ENCODE data around the gene ARMH3. TPM values are rescaled to one million over a fixed set of nuclear protein-coding genes. Genes with fewer than 3 reads are reported as not detected.

Gene ARMH3
- total and polyA plus RNA-seq, 3 experiments from 2014 or later, result 23.1 to 25.7 (median 25.1) TPM

DNA sequence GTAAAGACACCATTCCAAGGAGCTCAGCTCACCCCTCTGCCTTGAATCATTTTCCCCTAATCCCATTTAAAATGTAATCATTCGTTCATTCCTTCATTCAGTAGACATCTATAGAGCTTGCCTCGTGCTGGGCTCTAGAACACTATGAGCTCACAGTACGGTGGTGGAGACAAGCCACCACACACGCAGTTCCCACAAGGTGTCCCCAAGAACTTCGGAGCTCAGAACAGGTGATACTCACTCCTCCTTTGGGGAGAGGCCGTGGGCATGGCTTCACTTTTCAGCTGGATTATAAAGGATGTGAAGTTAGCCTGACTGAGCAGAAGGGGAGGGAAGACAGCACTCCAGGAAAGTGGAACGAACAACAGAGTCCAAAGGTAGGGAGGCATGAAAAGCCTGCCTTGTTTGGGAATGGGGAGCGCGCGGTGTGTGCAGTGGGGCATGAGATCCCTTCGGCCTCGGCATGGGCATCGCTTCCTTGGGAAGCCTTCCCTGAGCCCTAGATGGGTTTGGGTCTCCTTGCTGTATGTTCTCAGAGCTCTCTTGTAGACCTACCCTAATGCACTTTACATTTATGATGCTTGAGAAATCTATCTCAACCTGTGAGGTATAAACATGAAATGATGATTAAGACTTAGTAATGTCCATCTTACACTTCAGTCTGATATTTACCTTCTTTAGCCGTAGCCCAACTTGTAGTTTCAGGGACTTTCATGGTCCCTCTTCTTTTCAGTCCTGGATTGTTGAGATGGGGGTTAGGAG, 236.9 kb downstream of the ARMH3 start:
- H3K4me1 ChIP-seq (ENCODE audit: insufficient read depth, low read length), result peaks cover 22% of the 10 kb centered on the region
- Mint-ChIP-seq H3K27ac (peak overlapping the region; percentile 90 to 99 (median 97)), H3K36me3 (peaks cover 0 to 35% (median 8%) of the 10 kb centered on the region in 3 donors), H3K4me3 (peak overlapping the region; percentile 92 to 100 (median 97)), H3K9me3 (no peaks in the 10 kb centered on the region), H3K4me1 (peaks cover 34 to 41% (median 37%) of the 10 kb centered on the region in 3 donors), H3K27me3 (peaks cover 0 to 4% of the 10 kb centered on the region in 2 donors)
- peak overlapping the region; percentile 61 for H3K4me3 ChIP-seq (ENCODE audit: low read length)
- peak in 1 of 5 donors; percentile 16 for DNase-seq
- ChIA-PET POLR2A (interaction anchor here (1.0 to 3.0 kb wide), 7 partner anchors 10 to 333 kb away, joined by 3 to 39 read pairs (median 4); partner anchors contain the start of genes ARMH3, NOLC1, NPM3 and PPRC1), CTCF (interaction anchor here (1.0 to 10.0 kb wide), 12 partner anchors 10 to 254 kb away, joined by 3 to 77 read pairs (median 5); no protein-coding TSS in a partner anchor)
- H3K27ac ChIP-seq (ENCODE audit: low read depth, low read length), result peak overlapping the region; percentile 62
- H3K9me3 ChIP-seq (ENCODE audit: low read length), result no peaks in the 10 kb centered on the region
- H3K27me3 ChIP-seq (ENCODE audit: insufficient read depth, low read length, poor library complexity, severe bottlenecking), result no peaks in the 10 kb centered on the region
- no peaks in the 10 kb centered on the region for H3K36me3 ChIP-seq (ENCODE audit: insufficient read depth, low read length)

DNA sequence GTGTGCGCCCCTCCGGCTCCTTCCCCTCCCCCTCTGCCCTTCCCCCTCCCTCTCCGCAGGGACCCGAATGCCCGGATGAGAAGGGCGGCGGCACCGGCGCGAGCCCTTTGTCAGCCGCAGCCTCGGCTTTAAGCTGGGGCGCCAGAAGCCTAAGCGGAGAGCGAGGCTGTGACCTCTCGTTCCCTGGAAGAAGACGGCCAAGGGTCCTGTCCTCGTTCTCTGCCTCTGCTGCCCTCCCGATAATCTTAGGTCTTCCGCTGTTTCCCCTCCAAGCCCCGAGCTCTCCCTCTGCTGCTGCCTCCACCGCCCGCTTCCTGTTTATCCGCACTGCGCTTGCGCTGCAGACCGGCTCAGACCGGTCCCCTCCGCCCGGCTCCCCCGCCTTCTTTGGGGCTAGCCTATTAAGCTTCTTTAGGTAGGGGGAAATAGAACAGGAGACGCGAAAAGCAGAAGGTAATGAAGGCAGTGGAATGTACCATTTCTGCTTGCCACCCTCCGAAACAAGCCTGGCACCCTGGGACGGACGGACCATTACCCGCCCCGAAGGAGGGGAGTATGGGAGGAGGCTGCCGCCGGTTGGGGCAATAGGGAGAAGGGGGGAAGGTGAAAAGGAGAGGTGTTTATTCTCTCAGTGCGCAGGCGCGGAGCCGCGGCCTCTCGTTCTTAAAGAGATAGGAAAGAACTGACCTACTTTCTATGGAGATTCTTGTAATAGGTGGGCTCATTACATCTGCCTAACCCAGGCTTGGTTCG, 237.7 kb downstream of the ARMH3 start, which contains the start of gene OGA:
Gene OGA (minus strand): TSS at position 326 of the 753 bp plus-strand sequence. CDS start 422 bp downstream, outside the sequence.
- Mint-ChIP-seq H3K4me1 (peaks cover 42 to 49% (median 45%) of the 10 kb centered on the region in 3 donors), H3K9me3 (no peaks in the 10 kb centered on the region), H3K27me3 (peaks cover 0 to 4% of the 10 kb centered on the region in 2 donors), H3K27ac (peak within 1 kb of the TSS; percentile 90 to 99 (median 97)), H3K36me3 (peaks cover 0 to 42% (median 10%) of the 10 kb centered on the region in 3 donors), H3K4me3 (peak within 1 kb of the TSS; percentile 92 to 100 (median 97))
- Histone ChIP-seq H3K27me3 (ENCODE audit: insufficient read depth, low read length, poor library complexity, severe bottlenecking) (no peaks in the 10 kb centered on the region), H3K36me3 (ENCODE audit: insufficient read depth, low read length) (peaks cover 2% of the 10 kb centered on the region), H3K4me1 (ENCODE audit: insufficient read depth, low read length) (peaks cover 30% of the 10 kb centered on the region), H3K9me3 (ENCODE audit: low read length) (no peaks in the 10 kb centered on the region), H3K27ac (ENCODE audit: low read depth, low read length) (peak within 1 kb of the TSS; percentile 79), H3K4me3 (ENCODE audit: low read length) (peak within 1 kb of the TSS; percentile 79)
- CTCF ChIA-PET, result interaction anchor here (0.9 to 10.0 kb wide), 13 partner anchors 10 to 254 kb away, joined by 3 to 77 read pairs (median 4); no protein-coding TSS in a partner anchor
- peak; percentile 96 to 100 (median 99) for DNase-seq
- POLR2A ChIA-PET, result interaction anchor here (0.9 to 3.0 kb wide), 10 partner anchors 11 to 334 kb away, joined by 3 to 39 read pairs (median 4); partner anchors contain the start of genes ARMH3, NOLC1, NPM3 and PPRC1

DNA sequence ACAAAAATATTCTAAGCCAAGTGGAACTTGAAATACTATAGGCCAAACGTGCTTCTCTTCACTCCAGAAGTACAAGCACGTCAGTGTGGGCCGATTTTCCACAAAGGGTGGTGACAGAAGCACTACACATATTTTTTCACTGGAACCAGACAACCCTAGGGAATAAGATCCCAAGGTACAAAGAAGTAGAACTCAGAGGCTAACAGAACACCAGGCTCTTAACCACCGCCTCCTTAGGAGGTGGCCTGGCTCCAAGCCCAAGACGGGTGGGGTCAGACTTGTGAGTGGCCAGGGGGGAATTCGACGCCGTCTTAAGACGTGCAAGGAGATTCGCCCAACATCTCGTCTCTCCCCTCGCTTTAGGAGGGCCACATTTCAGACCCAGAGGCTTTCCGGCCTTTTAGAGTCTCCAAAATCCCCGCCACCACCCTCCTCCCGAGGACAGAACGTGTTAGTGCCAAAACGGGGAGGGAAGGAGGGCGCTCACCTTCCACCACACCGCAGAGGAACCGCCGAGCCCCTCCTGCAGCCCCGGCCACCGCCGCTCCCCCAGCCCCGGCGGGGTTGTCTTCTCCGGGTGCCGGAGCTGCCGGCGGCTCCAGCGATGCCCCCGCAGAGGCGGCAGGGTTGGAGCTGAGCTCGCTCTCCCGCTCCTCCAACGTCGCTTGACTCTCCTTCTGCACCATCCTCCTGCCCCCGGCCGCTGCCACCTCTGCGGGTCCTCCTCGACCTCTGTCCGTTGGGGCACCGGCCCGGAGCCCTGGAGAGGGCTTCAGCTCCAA, 238.4 kb downstream of the ARMH3 start:
- H3K4me1 ChIP-seq (ENCODE audit: insufficient read depth, low read length), result peaks cover 38% of the 10 kb centered on the region
- H3K27ac ChIP-seq (ENCODE audit: low read depth, low read length), result peak overlapping the region; percentile 79
- peak in 3 of 5 donors; percentile 23 to 56 (median 25) for DNase-seq
- Mint-ChIP-seq H3K36me3 (peaks cover 0 to 49% (median 12%) of the 10 kb centered on the region in 3 donors), H3K4me3 (peak overlapping the region; percentile 92 to 100 (median 97)), H3K4me1 (peaks cover 50 to 57% (median 53%) of the 10 kb centered on the region in 3 donors), H3K9me3 (no peaks in the 10 kb centered on the region), H3K27ac (peak overlapping the region; percentile 90 to 99 (median 96)), H3K27me3 (peaks cover 0 to 4% of the 10 kb centered on the region in 2 donors)
- H3K27me3 ChIP-seq (ENCODE audit: insufficient read depth, low read length, poor library complexity, severe bottlenecking), result no peaks in the 10 kb centered on the region
- H3K4me3 ChIP-seq (ENCODE audit: low read length), result peak overlapping the region; percentile 79
- peaks cover 10% of the 10 kb centered on the region for H3K36me3 ChIP-seq (ENCODE audit: insufficient read depth, low read length)
- POLR2A ChIA-PET, result interaction anchor here (0.9 to 3.0 kb wide), 10 partner anchors 11 to 335 kb away, joined by 3 to 39 read pairs (median 4); partner anchors contain the start of genes ARMH3, NOLC1, NPM3 and PPRC1
- no peaks in the 10 kb centered on the region for H3K9me3 ChIP-seq (ENCODE audit: low read length)
- CTCF ChIA-PET, result interaction anchor here (0.9 to 10.0 kb wide), 10 partner anchors 11 to 255 kb away, joined by 3 to 77 read pairs (median 4); no protein-coding TSS in a partner anchor

DNA sequence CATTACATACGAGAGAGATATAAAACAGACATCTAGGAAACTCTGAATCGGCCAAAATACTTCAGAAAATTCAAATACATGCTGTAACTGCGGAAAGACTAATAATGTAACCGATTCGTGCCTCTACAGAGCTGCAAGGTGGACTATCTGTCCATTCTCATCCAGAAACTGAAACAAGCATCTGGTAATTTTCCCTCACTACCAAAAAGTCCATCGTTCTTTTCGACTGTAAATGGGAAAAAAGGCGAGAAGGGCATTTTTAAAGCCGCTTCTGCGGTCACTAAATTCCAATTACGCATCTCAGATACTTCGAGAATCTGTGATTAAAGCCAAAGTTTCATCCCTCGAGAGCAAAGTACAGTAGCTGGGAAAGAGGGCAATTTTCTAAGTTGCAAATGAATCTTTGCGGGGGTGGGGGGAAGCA, 239.0 kb downstream of the ARMH3 start:
- peaks cover 52 to 61% (median 59%) of the 10 kb centered on the region in 3 donors for H3K4me1 Mint-ChIP-seq
- ChIA-PET POLR2A (interaction anchor here (1.8 to 3.0 kb wide), 3 partner anchors 12 to 35 kb away, joined by 4 to 39 read pairs (median 24); partner anchors contain the start of gene NPM3), CTCF (interaction anchor here (1.2 to 10.0 kb wide), 4 partner anchors 10 to 256 kb away, joined by 3 to 77 read pairs (median 13); no protein-coding TSS in a partner anchor)
- H3K4me3 Mint-ChIP-seq, result peak overlapping the region; percentile 92 to 100 (median 97)
- peaks cover 0 to 4% of the 10 kb centered on the region in 2 donors for H3K27me3 Mint-ChIP-seq
- H3K9me3 ChIP-seq (ENCODE audit: low read length), result no peaks in the 10 kb centered on the region
- peak overlapping the region; percentile 85 to 99 (median 96) for H3K27ac Mint-ChIP-seq
- H3K27ac ChIP-seq (ENCODE audit: low read depth, low read length), result peak overlapping the region; percentile 79
- DNase-seq, result no peak
- H3K9me3 Mint-ChIP-seq, result no peaks in the 10 kb centered on the region
- H3K36me3 Mint-ChIP-seq, result peaks cover 0 to 54% (median 12%) of the 10 kb centered on the region in 3 donors
- no peaks in the 10 kb centered on the region for H3K27me3 ChIP-seq (ENCODE audit: insufficient read depth, low read length, poor library complexity, severe bottlenecking)
- H3K36me3 ChIP-seq (ENCODE audit: insufficient read depth, low read length), result peaks cover 11% of the 10 kb centered on the region
- peaks cover 44% of the 10 kb centered on the region for H3K4me1 ChIP-seq (ENCODE audit: insufficient read depth, low read length)
- H3K4me3 ChIP-seq (ENCODE audit: low read length), result peak overlapping the region; percentile 79

DNA sequence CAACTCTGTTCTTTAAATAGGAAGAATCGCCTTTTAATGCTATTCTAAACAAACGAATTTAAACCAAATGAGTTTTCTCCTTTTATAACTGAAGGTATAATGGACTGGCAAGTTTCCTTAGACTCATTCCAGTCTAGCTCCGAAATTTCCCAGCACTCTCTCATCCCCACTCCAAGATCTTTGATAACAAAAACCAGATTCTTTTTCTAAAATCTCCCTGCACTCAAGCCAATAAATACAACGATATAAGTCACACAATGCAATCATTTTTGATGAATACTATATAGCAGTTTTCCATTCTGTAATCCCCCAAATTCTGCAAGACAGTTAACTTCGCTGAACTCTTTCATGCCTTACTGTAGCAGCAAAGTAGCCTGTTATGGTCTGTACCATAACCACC, 239.6 kb downstream of the ARMH3 start:
- no peaks in the 10 kb centered on the region for H3K9me3 ChIP-seq (ENCODE audit: low read length)
- DNase-seq, result no peak
- ChIA-PET POLR2A (interaction anchor here (2.8 to 3.0 kb wide), 2 partner anchors 13 to 34 kb away, joined by 24 to 39 read pairs; partner anchors contain the start of gene NPM3), CTCF (interaction anchor here (0.6 to 10.0 kb wide), 4 partner anchors 10 to 388 kb away, joined by 3 to 77 read pairs (median 13); no protein-coding TSS in a partner anchor)
- peak overlapping the region; percentile 79 for H3K4me3 ChIP-seq (ENCODE audit: low read length)
- peaks cover 52 to 61% (median 60%) of the 10 kb centered on the region in 3 donors for H3K4me1 Mint-ChIP-seq
- H3K27ac ChIP-seq (ENCODE audit: low read depth, low read length), result peak overlapping the region; percentile 79
- peaks cover 0 to 4% of the 10 kb centered on the region in 2 donors for H3K27me3 Mint-ChIP-seq
- no peaks in the 10 kb centered on the region for H3K27me3 ChIP-seq (ENCODE audit: insufficient read depth, low read length, poor library complexity, severe bottlenecking)
- peaks cover 0 to 59% (median 12%) of the 10 kb centered on the region in 3 donors for H3K36me3 Mint-ChIP-seq
- peak overlapping the region; percentile 92 to 100 (median 97) for H3K4me3 Mint-ChIP-seq
- H3K27ac Mint-ChIP-seq, result peak overlapping the region; percentile 46 to 97 (median 89)
- no peaks in the 10 kb centered on the region for H3K9me3 Mint-ChIP-seq
- peaks cover 11% of the 10 kb centered on the region for H3K36me3 ChIP-seq (ENCODE audit: insufficient read depth, low read length)
- H3K4me1 ChIP-seq (ENCODE audit: insufficient read depth, low read length), result peaks cover 49% of the 10 kb centered on the region

DNA sequence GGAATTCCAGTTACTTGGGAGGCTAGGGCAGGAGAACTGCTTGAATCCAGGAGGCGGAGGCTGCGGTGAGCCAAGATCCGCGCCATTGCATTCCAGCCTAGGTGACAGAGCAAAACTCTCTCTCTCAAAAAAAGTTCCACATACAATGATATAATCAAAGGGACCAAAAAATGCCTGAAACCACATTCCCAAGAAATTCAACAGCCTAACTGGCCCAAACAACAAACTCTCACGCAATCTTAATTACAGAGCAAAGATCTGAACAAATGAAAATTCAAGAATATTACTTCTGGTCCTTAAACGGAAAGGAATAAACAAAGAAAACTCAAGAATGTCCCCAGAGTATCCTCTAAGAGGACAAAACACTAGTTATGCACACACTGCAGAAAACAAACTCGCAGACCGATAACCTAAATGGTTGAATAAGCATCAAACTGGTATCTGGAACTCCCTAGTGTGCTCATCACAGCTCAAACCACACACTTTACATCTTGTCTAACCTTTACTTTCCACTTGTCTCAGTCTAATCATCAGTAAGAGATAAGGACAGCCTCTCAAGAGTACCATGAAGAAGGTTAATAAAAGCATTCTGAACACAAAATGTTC, 241.4 kb downstream of the ARMH3 start:
- Histone ChIP-seq H3K36me3 (ENCODE audit: insufficient read depth, low read length) (peaks cover 22% of the 10 kb centered on the region), H3K27me3 (ENCODE audit: insufficient read depth, low read length, poor library complexity, severe bottlenecking) (no peaks in the 10 kb centered on the region), H3K9me3 (ENCODE audit: low read length) (no peaks in the 10 kb centered on the region), H3K4me1 (ENCODE audit: insufficient read depth, low read length) (peaks cover 43% of the 10 kb centered on the region), H3K4me3 (ENCODE audit: low read length) (peak overlapping the region; percentile 79), H3K27ac (ENCODE audit: low read depth, low read length) (no peak overlapping the region)
- Mint-ChIP-seq H3K9me3 (no peaks in the 10 kb centered on the region), H3K36me3 (peaks cover 0 to 74% (median 12%) of the 10 kb centered on the region in 3 donors), H3K27ac (peak overlapping the region; percentile 64 to 97 (median 86)), H3K27me3 (peaks cover 0 to 4% of the 10 kb centered on the region in 2 donors), H3K4me3 (peak overlapping the region; percentile 92 to 100 (median 97)), H3K4me1 (peaks cover 54 to 64% (median 61%) of the 10 kb centered on the region in 3 donors)
- ChIA-PET CTCF (interaction anchor here (3.2 to 10.0 kb wide), 3 partner anchors 22 to 31 kb away, joined by 11 to 77 read pairs (median 21); partner anchors contain the start of gene NPM3), POLR2A (no interaction called here)
- DNase-seq, result no peak

Data from CD8-positive, alpha-beta memory T cell (primary cell).